GM15510 (cell line): ENCODE measurements around the gene FYCO1.

ENCODE experiments used
- POLR2A ChIP-seq: IDR thresholded peaks from 3 replicates; pipeline ENCODE4 v1.6.1; 2011; ENCODE audit warnings: borderline replicate concordance; ENCODE audit not compliant: insufficient read length; ENCODE audit errors: extremely low read depth

FYCO1 gene

GRCh38 chr3:45995236-45996192 is at the start of gene FYCO1:
FYCO1 (minus strand) TSS chr3:45995824; CDS start chr3:45984910, 10,914 bp downstream.
- TF ChIP-seq POLR2A = peak; percentile 77

DNA sequence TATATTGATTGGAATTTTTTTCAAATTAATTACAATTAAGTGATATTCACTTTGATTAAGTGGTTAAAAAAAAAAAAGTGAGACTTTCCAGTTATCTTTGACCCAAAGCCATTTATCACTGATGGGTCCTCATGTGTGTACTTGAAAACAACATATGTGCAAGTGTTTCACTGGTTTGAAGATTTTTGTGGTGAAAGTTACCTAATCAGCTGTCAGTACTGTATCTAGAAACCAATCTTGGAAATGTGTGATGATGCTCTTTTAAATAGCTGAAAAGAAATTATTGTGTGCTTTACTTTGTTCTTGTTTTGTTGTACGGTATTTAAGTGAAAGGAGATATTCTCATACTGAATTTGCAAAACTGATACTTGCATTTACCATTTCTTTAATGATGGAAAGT is 43.3 kb upstream of the FYCO1 start:
- TF ChIP-seq POLR2A = no peak

DNA sequence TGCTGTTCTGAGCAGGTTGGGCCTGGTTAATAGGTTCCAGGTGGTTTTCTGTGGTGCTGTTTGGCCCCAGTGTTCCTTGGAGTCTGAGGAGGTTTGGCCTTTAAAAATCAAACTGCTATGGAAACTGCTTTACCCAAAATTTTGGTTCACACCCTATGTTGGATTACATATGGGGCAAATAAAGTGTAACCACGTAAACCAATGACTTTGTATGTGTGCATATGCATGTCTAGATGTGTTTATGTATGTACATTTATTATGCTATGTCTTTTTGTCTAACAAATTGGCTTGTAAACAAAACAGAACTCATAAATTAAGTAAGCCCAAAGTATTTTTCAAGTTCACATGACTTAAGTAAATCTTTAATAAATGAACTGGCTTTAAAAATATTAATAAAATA is 40.6 kb upstream of the FYCO1 start:
- TF ChIP-seq POLR2A = no peak

DNA sequence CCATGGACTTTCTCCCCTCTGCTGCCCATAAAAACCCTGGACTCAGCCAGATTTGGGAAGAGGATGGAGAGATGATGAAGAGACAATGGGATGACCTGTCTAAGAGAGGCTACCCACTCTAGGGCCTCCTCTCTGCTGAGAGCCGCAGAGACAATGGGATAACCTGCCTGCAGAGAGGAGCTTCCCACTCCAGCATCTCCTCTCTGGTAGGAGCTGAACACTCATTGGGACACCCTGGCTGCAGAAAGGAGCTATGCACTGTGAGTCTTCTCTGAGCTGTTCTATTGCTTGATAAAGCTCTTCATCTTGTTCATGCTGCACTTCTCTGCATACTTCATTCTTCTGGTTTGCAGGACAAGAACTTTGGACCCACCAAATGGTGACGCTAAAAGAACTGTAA is 36.1 kb upstream of the FYCO1 start:
- TF ChIP-seq POLR2A = no peak

GRCh38 chr3:46031269-46031668 is 35.6 kb upstream of the FYCO1 start:
- no peak for TF ChIP-seq POLR2A

GRCh38 chr3:46030626-46031025 is 35.0 kb upstream of the FYCO1 start:
- no peak for TF ChIP-seq POLR2A

DNA sequence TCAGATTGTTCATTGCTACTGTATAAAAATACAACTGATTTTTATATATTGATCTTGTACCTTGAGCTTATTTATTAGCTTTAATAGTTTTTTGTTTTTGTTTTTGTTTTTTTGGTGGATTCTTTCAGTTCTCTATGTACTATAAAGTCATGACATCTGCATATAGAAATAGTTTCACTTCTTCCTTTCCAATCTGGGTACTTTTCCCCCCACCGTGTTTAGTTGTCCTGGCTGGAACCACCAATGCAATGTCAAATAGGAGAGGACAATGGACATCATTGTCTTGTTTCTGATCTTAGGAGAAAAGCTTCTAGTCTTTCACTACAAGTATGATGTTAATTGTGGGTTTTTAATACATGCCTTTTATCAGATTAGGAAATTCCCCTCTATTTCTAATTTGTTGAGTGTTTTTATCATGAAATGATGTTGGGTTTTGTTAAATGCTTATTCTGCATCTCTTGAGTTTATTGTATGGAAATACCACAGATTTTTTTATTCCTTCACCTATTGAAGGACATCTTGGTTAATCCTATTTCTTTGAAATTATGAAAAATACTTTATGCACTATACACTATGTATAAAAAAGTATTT is 34.4 kb upstream of the FYCO1 start:
- TF ChIP-seq POLR2A = no peak

GRCh38 chr3:46027736-46028397 is 32.2 kb upstream of the FYCO1 start:
- TF ChIP-seq POLR2A = no peak

GRCh38 chr3:46027021-46027705 is 31.5 kb upstream of the FYCO1 start, which contains the start of gene XCR1:
XCR1 (minus strand) TSS chr3:46027483; CDS start chr3:46021947, 5,536 bp downstream.
- TF ChIP-seq POLR2A = no peak

DNA sequence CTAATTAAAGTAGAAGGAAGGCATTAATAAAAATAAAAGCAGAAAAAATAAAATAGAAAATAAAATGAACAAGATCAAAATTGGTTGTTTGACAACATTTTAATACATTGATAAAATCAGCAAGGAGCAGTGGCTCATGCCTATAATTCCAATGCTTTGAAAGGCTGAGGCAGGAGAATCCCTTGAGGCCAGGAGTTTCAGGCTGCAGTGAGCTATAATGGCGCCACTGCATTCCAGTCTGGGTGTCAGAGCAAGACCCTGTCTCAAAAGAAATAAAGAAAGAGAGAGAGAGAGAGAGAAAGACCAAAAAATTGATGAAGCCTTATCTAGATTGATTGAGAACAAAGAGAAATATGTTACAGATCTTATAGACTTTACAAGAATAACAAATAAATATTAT is 29.5 kb upstream of the FYCO1 start:
- TF ChIP-seq POLR2A = no peak

- no peak for TF ChIP-seq POLR2A
Measured at GRCh38 chr3:46024131-46024530, 28.5 kb upstream of the FYCO1 start.

DNA sequence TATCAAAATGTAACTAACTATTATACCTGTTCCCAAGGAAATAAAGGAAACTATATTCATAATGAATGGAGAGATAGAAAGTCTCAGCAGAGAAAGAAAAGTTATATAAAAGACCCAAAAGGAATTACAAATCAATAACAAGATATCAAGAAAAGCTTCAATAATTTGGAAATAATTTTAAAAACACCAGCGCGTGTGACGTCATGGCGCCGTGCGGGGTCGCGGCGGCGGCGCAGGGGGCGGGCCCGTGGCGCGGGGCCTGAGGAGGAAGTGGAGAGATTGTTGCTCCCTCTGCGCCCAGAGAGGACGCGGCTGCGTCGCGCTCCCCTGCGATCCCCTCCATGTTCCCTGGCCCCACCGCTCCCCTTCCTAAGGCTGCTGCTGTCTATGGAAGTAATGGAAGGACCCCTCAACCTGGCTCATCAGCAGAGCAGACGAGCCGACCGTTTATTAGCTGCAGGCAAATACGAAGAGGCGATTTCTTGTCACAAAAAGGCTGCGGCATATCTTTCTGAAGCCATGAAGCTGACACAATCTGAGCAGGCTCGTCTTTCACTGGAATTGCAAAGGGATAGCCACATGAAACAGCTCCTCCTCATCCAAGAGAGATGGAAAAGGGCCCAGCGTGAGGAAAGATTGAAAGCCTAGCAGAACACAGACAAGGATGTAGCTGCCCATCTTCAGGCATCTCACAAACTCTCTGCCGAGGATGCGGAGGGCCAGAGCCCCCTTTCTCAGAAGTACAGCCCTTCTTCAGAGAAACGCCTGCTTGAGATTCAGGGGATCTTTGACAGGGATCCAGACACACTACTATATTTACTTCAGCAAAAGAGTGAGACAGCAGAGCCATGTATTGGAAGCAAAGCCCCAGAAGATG is 27.5 kb upstream of the FYCO1 start:
- TF ChIP-seq POLR2A = no peak

GRCh38 chr3:46021516-46021915 is 25.9 kb upstream of the FYCO1 start:
- TF ChIP-seq POLR2A = no peak
